Measurements from ENCODE around the gene CATSPERB. TPM values are rescaled to one million over a fixed set of nuclear protein-coding genes. Genes with fewer than 3 reads are reported as not detected.

The CATSPERB gene
- total and polyA plus RNA-seq, 2 of the 8 experiments (the other 6 are each of a cell fraction or from before 2014, with no cell fraction given): 0.11 to 0.30 TPM

GRCh38 chr14:91727121-91727520 is 4.8 kb downstream of the CATSPERB start:
- Histone ChIP-seq H3K4me2 (ENCODE audit: insufficient read depth in 1 of 2, low read depth in 2 of 2, low read length in 2 of 2) (no peak overlapping the region), H3K27ac (ENCODE audit: low read depth, low read length) (no peak overlapping the region), H4K91ac (replicated peaks; ENCODE audit: insufficient read length, low read length) (no peak overlapping the region), H4K5ac (ENCODE audit: insufficient read length, low read depth, low read length) (no peak overlapping the region), H3K4me3 (ENCODE audit: extremely low read depth in 1 of 4, insufficient read depth in 2 of 4, low read depth in 3 of 4, low read length in 4 of 4) (no peak overlapping the region), H3K18ac (ENCODE audit: extremely low read depth, low read length) (no peak overlapping the region), H4K8ac (ENCODE audit: extremely low read depth, insufficient read depth, low read length) (no peak overlapping the region), H3K9me3 (ENCODE audit: insufficient read depth in 2 of 2, low read depth in 1 of 2, low read length in 1 of 2) (no peaks in the 10 kb centered on the region), H3K79me2 (ENCODE audit: control insufficient read depth in 1 of 2, insufficient read depth in 2 of 2, low read length in 2 of 2) (no peaks in the 10 kb centered on the region), H2BK12ac (ENCODE audit: low read depth, low read length) (no peak overlapping the region), H2AK5ac (ENCODE audit: low read depth, low read length) (no peak overlapping the region), H4K20me1 (replicated peaks in 1 of 2; ENCODE audit: control insufficient read depth in 1 of 2, insufficient read depth in 2 of 2, low read length in 2 of 2) (peaks cover 0 to 3% of the 10 kb centered on the region in 2 experiments), H3K23ac (ENCODE audit: insufficient read length) (no peak overlapping the region), H2BK5ac (ENCODE audit: low read depth, low read length) (no peak overlapping the region), H3K9ac (replicated peaks in 1 of 4; ENCODE audit: extremely low read depth in 1 of 4, low read depth in 3 of 4, low read length in 3 of 4) (no peak overlapping the region), H2AFZ (ENCODE audit: low read length) (no peak overlapping the region), H3K4ac (replicated peaks; ENCODE audit: insufficient read length, low read depth, low read length) (no peak overlapping the region), H3K14ac (ENCODE audit: insufficient read length) (no peak overlapping the region), H3K56ac (replicated peaks; ENCODE audit: insufficient read length, low read depth, low read length) (no peak overlapping the region), H2BK120ac (replicated peaks; ENCODE audit: low read depth, low read length) (no peak overlapping the region), H2BK20ac (ENCODE audit: low read length) (no peak overlapping the region), H3K27me3 (replicated peaks in 1 of 4; ENCODE audit: control insufficient read depth in 3 of 4, extremely low read depth in 1 of 4, insufficient read depth in 3 of 4, low read length in 3 of 4) (no peaks in the 10 kb centered on the region), H2BK15ac (ENCODE audit: low read length) (no peak overlapping the region), H3K79me1 (ENCODE audit: low read depth, low read length) (no peaks in the 10 kb centered on the region), H3K23me2 (ENCODE audit: low read depth, low read length) (no peaks in the 10 kb centered on the region), H3K36me3 (ENCODE audit: control insufficient read depth in 2 of 4, insufficient read depth in 4 of 4, low read length in 3 of 4) (no peaks in the 10 kb centered on the region), H3K4me1 (replicated peaks in 1 of 4; ENCODE audit: control insufficient read depth in 3 of 4, insufficient read depth in 4 of 4, low read length in 3 of 4) (no peaks in the 10 kb centered on the region)
- FAIRE-seq (no peak), DNase-seq (ENCODE audit: low read depth in 1 of 2, low spot score in 2 of 2) (no peak)
- no peak for TF ChIP-seq ZNF274 (IDR thresholded peaks at IDR 0.05; ENCODE audit: borderline replicate concordance, extremely low read depth, low read length)
- CTCF ChIA-PET (ENCODE audit: partially characterized antibody): interaction anchor here (1.3 kb wide), 1 partner anchor 166 kb away, joined by 3 read pairs; no protein-coding TSS in a partner anchor
- WGBS, 2 experiments (ENCODE audit: extremely low coverage in 1 of 2, insufficient coverage in 1 of 2, insufficient read length in 1 of 2, insufficient replicate concordance in 2 of 2, low coverage in 1 of 2, low lambda C conversion rate in 2 of 2, missing lambda C conversion rate in 1 of 2): 96% methylated on average over 2 of the region's 2 CpGs; no CpG with 5 or more reads in 1 of the 2 experiments
- POLR2A ChIA-PET (ENCODE audit: partially characterized antibody): no interaction called here

All from H1 (cell line).